AG04449 (cell line): ENCODE results near the gene CHMP2B.
"Not testable (repeated sequence)": the region's sequence is repeated elsewhere in the genome, so short reads cannot be mapped to it uniquely, and the experiment has no call there.

Experiments used
- CTCF ChIA-PET: fragments of 350-600 bp; formaldehyde crosslinking; extraction: SDS; loops from one replicate; lab custom pipeline; 2021; ENCODE audit warnings: antibody characterized with exemption; lab: Yijun Ruan, JAX
- POLR2A ChIA-PET: fragments of 400-600, 350-600 bp; formaldehyde crosslinking; extraction: SDS; loops from one replicate; lab custom pipeline; 2020; ENCODE audit warnings: antibody characterized with exemption, inconsistent platforms; lab: Yijun Ruan, JAX
- DNase-seq: peaks from one replicate; pipeline ENCODE4 v3.0.0-alpha.2; 2010; ENCODE audit warnings: low read depth, low spot score
- H3K4me3 ChIP-seq: 2 replicates; pipeline ENCODE4 v1.5.1; 2011; ENCODE audit warnings: low read depth, mild to moderate bottlenecking, control low read depth, low read length
- TF ChIP-seq, protein P1 (sequence below): IDR thresholded peaks from one replicate; pipeline ENCODE4 v1.5.1; 2011; ENCODE audit warnings: mild to moderate bottlenecking, moderate library complexity, low read length, control low read depth, inconsistent platforms; ENCODE audit not compliant: insufficient read depth; ENCODE audit errors: missing control alignments

The CHMP2B gene

DNA sequence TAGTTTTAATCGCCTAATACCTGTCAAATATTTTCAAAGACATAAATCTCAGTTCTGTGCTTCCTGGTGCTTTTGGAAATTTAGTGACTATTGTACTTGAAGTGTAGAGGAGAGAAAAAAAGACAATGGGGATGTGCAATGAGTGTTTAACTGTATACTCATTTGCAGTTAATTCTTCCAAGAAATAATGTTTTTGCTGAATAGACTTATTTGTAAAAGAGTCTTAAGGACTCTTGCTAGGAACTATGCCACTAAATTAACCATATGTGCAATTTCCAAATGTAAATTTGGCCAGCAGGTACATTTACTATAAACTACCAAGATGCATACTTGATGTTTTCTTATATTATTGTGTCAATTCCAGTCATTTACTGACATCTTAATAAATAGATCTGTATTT lies 2.0 kb downstream of the CHMP2B start:
- TF ChIP-seq, protein P1, sequence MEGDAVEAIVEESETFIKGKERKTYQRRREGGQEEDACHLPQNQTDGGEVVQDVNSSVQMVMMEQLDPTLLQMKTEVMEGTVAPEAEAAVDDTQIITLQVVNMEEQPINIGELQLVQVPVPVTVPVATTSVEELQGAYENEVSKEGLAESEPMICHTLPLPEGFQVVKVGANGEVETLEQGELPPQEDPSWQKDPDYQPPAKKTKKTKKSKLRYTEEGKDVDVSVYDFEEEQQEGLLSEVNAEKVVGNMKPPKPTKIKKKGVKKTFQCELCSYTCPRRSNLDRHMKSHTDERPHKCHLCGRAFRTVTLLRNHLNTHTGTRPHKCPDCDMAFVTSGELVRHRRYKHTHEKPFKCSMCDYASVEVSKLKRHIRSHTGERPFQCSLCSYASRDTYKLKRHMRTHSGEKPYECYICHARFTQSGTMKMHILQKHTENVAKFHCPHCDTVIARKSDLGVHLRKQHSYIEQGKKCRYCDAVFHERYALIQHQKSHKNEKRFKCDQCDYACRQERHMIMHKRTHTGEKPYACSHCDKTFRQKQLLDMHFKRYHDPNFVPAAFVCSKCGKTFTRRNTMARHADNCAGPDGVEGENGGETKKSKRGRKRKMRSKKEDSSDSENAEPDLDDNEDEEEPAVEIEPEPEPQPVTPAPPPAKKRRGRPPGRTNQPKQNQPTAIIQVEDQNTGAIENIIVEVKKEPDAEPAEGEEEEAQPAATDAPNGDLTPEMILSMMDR: no peak
- ChIA-PET POLR2A (no interaction called here), CTCF (interaction anchor here (0.7 to 0.9 kb wide), 2 partner anchors 31 to 456 kb away, joined by 3 read pairs; no protein-coding TSS in a partner anchor)
- DNase-seq: no peak
- no peak overlapping the region for H3K4me3 ChIP-seq

DNA sequence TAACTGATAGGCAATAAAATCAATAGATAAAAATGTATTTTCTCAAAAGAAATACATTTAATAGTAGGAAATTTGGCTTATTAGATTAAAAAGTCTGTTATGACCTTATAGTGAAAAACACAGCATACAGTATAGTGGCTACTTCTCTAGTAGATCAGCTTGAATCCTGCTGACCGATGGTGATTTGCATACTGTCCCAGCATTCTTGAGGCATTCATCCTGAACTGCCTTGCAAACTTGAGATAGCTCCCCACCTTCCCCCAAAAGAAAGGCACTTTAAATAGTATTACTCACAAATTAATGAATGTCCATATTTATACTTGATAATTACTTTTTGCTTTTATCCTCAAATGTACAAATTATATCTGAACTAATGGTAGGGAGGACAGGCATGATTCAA lies 6.7 kb downstream of the CHMP2B start:
- ChIA-PET CTCF (interaction anchor here (1.3 to 1.6 kb wide), 2 partner anchors 26 to 27 kb away, joined by 3 to 5 read pairs; no protein-coding TSS in a partner anchor), POLR2A (no interaction called here)
- TF ChIP-seq, protein P1: no peak
- no peak overlapping the region for H3K4me3 ChIP-seq
- no peak for DNase-seq

DNA sequence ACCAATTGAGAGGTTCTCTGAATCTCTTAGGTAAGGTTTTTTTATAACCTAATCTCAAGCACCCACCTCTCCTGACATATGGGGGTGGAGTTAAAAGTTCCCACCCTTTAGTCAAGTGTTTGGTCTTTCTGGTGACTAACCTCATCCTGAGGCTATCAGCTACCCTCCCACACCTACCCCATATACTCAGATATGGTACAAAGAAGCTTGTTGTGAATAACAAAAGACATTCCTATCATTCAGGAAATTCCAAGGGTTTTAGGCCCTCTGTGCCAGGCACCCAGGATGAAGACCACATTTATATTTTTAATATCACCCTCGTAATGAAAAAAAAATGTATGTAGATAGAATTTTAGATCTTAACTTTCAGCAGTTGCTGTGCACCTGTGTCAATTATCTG lies 9.0 kb downstream of the CHMP2B start:
- ChIA-PET CTCF (interaction anchor here (1.4 kb wide), 1 partner anchor 114 kb away, joined by 3 read pairs; no protein-coding TSS in a partner anchor), POLR2A (no interaction called here)
- H3K4me3 ChIP-seq: no peak overlapping the region
- TF ChIP-seq, protein P1: no peak
- DNase-seq: no peak

DNA sequence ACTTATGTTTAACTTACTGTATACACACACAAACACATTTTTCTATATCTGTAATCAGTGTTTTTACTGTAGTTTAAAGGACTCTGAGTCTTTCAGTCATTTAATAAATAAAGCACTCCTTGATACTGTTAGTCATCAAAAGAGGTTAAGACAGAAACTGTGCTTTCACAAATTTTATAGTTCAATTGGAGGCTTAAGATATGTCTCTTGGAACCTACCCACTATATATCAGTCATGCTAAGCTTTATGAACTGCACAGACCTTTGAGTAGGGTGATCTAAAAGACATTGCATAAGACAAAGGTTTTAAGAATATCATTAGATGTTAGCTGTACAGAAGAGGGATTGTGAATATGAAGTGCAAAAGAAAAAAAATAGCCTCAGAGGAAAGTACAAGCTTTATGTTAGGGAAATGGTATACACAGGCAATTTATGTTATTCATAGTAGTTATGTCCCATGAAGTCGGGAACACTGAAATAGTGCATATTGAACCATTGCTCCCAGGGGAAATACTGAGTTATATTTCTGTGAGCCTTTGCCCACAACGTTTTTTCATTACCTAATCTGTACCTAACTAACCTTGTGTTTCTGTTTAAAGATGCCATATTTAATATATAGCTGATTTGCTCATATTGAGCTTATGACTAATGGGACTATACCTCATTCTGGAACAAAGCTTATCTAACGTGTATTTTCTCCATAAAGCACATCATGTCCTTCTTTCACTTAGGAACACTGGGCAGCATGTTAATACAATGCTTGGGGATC lies 19.7 kb downstream of the CHMP2B start:
- TF ChIP-seq, protein P1: no peak
- ChIA-PET CTCF (interaction anchor here (1.5 to 7.7 kb wide), 2 partner anchors 14 to 51 kb away, joined by 3 to 75 read pairs; no protein-coding TSS in a partner anchor), POLR2A (no interaction called here)
- H3K4me3 ChIP-seq: no peak overlapping the region
- no peak for DNase-seq

DNA sequence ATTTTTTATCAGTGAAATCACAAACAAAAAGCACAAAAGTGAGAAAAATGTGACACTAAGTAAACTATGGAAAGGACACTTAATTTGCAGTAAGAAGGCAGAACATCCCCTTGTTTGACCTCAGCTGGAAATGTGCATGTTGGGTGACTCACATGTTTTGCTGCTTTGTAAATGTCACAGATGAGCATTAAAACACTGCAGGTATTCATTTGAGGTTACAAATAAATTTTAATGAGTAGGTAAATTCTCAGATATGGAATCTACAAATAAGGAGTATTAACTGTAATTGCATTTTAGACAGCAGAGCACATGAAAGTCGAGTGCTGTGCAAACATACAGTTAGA lies 20.3 kb downstream of the CHMP2B start:
- H3K4me3 ChIP-seq: no peak overlapping the region
- CTCF ChIA-PET: interaction anchor here (7.7 kb wide), 1 partner anchor 13 kb away, joined by 75 read pairs; no protein-coding TSS in a partner anchor
- no peak for DNase-seq
- TF ChIP-seq, protein P1: no peak
- POLR2A ChIA-PET: no interaction called here

DNA sequence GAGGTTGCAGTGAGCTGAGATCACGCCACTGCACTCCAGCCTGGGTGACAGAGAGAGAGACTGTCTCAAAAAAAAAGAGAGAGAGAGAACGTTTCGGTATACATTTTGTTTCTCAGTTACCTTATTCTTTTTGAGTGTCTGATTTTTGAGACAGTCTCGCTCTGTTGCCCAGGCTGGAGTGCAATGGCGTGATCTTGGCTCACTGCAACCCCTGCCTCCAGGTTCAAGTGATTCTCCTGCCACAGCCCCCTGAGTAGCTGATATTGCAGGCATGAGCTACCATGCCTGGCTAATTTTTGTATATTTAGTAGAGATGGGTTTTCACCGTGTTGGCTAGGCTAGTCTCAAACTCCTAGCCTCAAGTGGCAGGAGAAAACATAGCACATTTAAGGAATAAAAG lies 21.1 kb downstream of the CHMP2B start:
- POLR2A ChIA-PET, DNase-seq, H3K4me3 ChIP-seq: not testable (repeated sequence)
- CTCF ChIA-PET: interaction anchor here (7.7 kb wide), 1 partner anchor 12 kb away, joined by 75 read pairs; no protein-coding TSS in a partner anchor
